A172 (cell line): ENCODE results near the gene TRPV5. TPM values are rescaled to one million over a fixed set of nuclear protein-coding genes. Genes with fewer than 3 reads are reported as not detected.

Source experiments
- total RNA-seq: library from RNA; depleted of rRNA; stranded (reverse); fragments of >200 nt; shearing (Covaris generic); gene quantifications from 2 replicates; pipeline ENCODE4 v1.2.3, GENCODE V29; 2014; rRNA removed

TRPV5 gene
- total RNA-seq, 1 experiment from 2014 or later: 0.22 TPM

Other genes with a start within 250 kb of the TRPV5 start
- not detected in 2 replicates for gene PRSS1, start 184.3 kb downstream of the TRPV5 start, total RNA-seq
- gene PRSS2, start 162.8 kb downstream of the TRPV5 start, total RNA-seq: not detected in 2 replicates
- gene EPHB6, start 78.7 kb downstream of the TRPV5 start, total RNA-seq: 2.0 and 2.7 TPM in 2 replicates
- gene TRPV6, start 48.0 kb downstream of the TRPV5 start, total RNA-seq: not detected in 2 replicates
- not detected in 2 replicates for gene LLCFC1, start 5.7 kb upstream of the TRPV5 start, total RNA-seq
- 0.46 TPM in 1 of 2 replicates, not detected in the other for gene KEL, start 28.6 kb upstream of the TRPV5 start, total RNA-seq
- not detected in 2 replicates for gene OR9A2, start 93.4 kb upstream of the TRPV5 start, total RNA-seq
- not detected in 2 replicates for gene OR6V1, start 118.6 kb upstream of the TRPV5 start, total RNA-seq
- gene PIP, start 198.3 kb upstream of the TRPV5 start, total RNA-seq: not detected in 2 replicates
- not detected in 2 replicates for gene TAS2R39, start 249.7 kb upstream of the TRPV5 start, total RNA-seq